GM10248 (cell line): Measurements from ENCODE around the gene MIB2.

Experiments used
- CTCF ChIA-PET: fragments of 300-600 bp; sonication (Branson Sonifier 250); formaldehyde crosslinking; extraction: SDS; loops from one replicate; lab custom pipeline; 2021; ENCODE audit warnings: antibody characterized with exemption; lab: Yijun Ruan, JAX
- POLR2A ChIA-PET: fragments of 350-650 bp; sonication (Branson Sonifier 250); formaldehyde crosslinking; extraction: SDS; loops from one replicate; lab custom pipeline; 2020; ENCODE audit warnings: antibody characterized with exemption; lab: Yijun Ruan, JAX
- DNase-seq: peaks from one replicate; pipeline ENCODE4 v3.0.0; 2012; ENCODE audit errors: extremely low spot score
- CTCF ChIP-seq: IDR thresholded peaks from 2 replicates; pipeline ENCODE4 v1.5.1; 2012; ENCODE audit warnings: mild to moderate bottlenecking, low read depth; ENCODE audit errors: extremely low read depth, missing control alignments, control extremely low read depth

The MIB2 gene

GRCh38 chr1:1615256-1616044, at the start of gene MIB2:
Gene MIB2 (plus strand): TSS chr1:1615500. CDS start chr1:1623453, 7,953 bp downstream.
- CTCF ChIA-PET: no interaction called here
- POLR2A ChIA-PET: interaction anchor here (0.6 to 1.0 kb wide), 2 partner anchors 12 to 196 kb away, joined by 3 read pairs; no protein-coding TSS in a partner anchor

GRCh38 chr1:1567152-1567875, 48.0 kb upstream of the MIB2 start:
- ChIA-PET POLR2A (no interaction called here), CTCF (no interaction called here)
- no peak for TF ChIP-seq CTCF
- DNase-seq: no peak

More at GRCh38 chr1:1615256-1616044, at the start of gene MIB2:
- TF ChIP-seq CTCF: no peak
- peak; percentile 100 for DNase-seq

- DNase-seq: no peak
- CTCF ChIA-PET: no interaction called here
- no peak for TF ChIP-seq CTCF
- POLR2A ChIA-PET: no interaction called here
These were observed 47.4 kb upstream of the MIB2 start for GRCh38 chr1:1567891-1568291.

GRCh38 chr1:1569341-1569740, 46.0 kb upstream of the MIB2 start:
- TF ChIP-seq CTCF: no peak
- ChIA-PET CTCF (no interaction called here), POLR2A (no interaction called here)
- DNase-seq: no peak

- POLR2A ChIA-PET: no interaction called here
- CTCF ChIA-PET: no interaction called here
- peak; percentile 87 for DNase-seq
- TF ChIP-seq CTCF: no peak
These were observed 41.2 kb upstream of the MIB2 start for GRCh38 chr1:1573843-1574720.

GRCh38 chr1:1574721-1575537, 40.4 kb upstream of the MIB2 start, which contains the start of gene SSU72:
Gene SSU72 (minus strand): TSS chr1:1574863. CDS start chr1:1574557, 306 bp downstream.
- no peak for TF ChIP-seq CTCF
- ChIA-PET CTCF (no interaction called here), POLR2A (no interaction called here)
- peak; percentile 98 for DNase-seq
